Activated CD4-positive, alpha-beta T cell treated with anti-CD3 and anti-CD28 coated beads, Interleukin-2, amount 10 ng/mL, durations not matched to agents 7 days and 5 days (primary cell): Measurements from ENCODE around the gene XPO6. TPM values are rescaled to one million over a fixed set of nuclear protein-coding genes. Genes with fewer than 3 reads are reported as not detected.

Experiments
- CTCF ChIA-PET: fragments of 350-600 bp; sonication (Branson Sonifier 250); formaldehyde crosslinking; loops from one replicate; lab custom pipeline; 2021; ENCODE audit warnings: antibody characterized with exemption; lab: Charles Lee
- POLR2A ChIA-PET: fragments of 350-600 bp; sonication (Branson Sonifier 250); formaldehyde crosslinking; loops from one replicate; lab custom pipeline; 2021; ENCODE audit warnings: antibody characterized with exemption; lab: Charles Lee
- DNase-seq: peaks from one replicate; pipeline ENCODE4 v3.0.0-alpha.2; 2020
- H3K27ac Mint-ChIP-seq: one replicate; pipeline ENCODE4 v1.8.0; 2021; ENCODE audit warnings: mild to moderate bottlenecking, moderate library complexity, mixed read lengths
- H3K27me3 Mint-ChIP-seq: one replicate; pipeline ENCODE4 v1.8.0; 2021; ENCODE audit warnings: mixed read lengths
- H3K36me3 Mint-ChIP-seq: one replicate; pipeline ENCODE4 v1.8.0; 2021; ENCODE audit warnings: low read depth, mixed read lengths
- H3K4me1 Mint-ChIP-seq: one replicate; pipeline ENCODE4 v1.8.0; 2021; ENCODE audit warnings: mixed read lengths
- H3K4me3 Mint-ChIP-seq: one replicate; pipeline ENCODE4 v1.8.0; 2021; ENCODE audit warnings: mild to moderate bottlenecking, moderate library complexity, mixed read lengths
- H3K9me3 Mint-ChIP-seq: one replicate; pipeline ENCODE4 v1.8.0; 2021; ENCODE audit warnings: mixed read lengths
- total RNA-seq, 2 experiments: library from RNA; stranded (reverse); gene quantifications; one replicate each; pipeline ENCODE4 v1.2.3, GENCODE V29; 2021

The XPO6 gene
- total RNA-seq, 2 experiments from 2014 or later = 237 to 304 TPM

DNA sequence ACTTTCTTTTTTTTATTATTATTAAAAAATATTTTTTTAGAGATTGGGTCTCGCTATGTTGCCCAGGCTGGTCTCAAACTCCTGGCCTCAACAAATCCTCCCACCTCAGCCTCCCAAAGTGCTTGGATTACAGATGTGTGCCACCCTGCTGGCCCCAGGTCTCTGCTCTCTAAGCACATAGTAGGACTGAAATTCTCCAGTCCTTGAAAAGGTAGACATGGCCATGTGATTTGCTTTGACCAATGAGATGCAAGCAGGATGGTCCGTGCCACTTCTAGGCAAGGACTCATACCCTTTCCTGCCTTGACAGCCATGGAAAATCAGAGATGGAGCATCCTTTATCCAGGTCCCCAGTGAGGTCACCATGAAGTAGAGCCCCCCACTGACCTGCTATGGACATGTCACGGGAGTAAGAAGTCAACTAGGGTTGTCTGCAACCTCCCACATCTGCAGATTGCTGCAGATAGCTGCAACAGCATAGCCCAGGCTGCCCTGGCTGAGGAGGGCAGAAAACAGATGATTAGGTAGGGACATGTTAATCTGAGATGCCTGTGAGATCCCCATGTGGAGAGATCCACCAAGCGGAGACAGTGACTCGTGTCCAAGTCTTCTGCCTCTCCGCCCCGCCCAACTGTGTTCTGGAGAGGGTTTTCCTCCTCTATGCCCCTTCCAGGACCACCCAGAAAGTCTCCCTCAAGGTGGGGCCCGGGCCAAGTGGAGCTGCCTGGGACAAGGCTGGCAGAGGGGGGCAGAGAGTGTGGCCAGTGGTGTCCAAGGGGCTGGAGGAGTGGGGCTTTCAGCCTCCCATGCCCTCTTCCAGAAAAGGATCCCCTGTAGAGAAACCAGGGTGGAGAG lies 159.3 kb downstream of the XPO6 start:
- no peaks in the 10 kb centered on the region for H3K36me3 Mint-ChIP-seq
- no peak overlapping the region for H3K27ac Mint-ChIP-seq
- H3K9me3 Mint-ChIP-seq = peaks cover 4% of the 10 kb centered on the region
- no peak overlapping the region for H3K4me3 Mint-ChIP-seq
- no peak for DNase-seq
- peaks cover 3% of the 10 kb centered on the region for H3K27me3 Mint-ChIP-seq
- ChIA-PET POLR2A (no interaction called here), CTCF (interaction anchor here (1.4 kb wide), 1 partner anchor 22 kb away, joined by 3 read pairs; no protein-coding TSS in a partner anchor)
- H3K4me1 Mint-ChIP-seq = no peaks in the 10 kb centered on the region

GRCh38 chr16:28051486-28051885 lies 160.3 kb downstream of the XPO6 start:
- no peak for DNase-seq
- Mint-ChIP-seq H3K4me3 (no peak overlapping the region), H3K27ac (no peak overlapping the region), H3K36me3 (no peaks in the 10 kb centered on the region), H3K27me3 (peaks cover 3% of the 10 kb centered on the region), H3K4me1 (no peaks in the 10 kb centered on the region), H3K9me3 (peaks cover 7% of the 10 kb centered on the region)
- POLR2A ChIA-PET = no interaction called here
- CTCF ChIA-PET = interaction anchor here (1.4 kb wide), 1 partner anchor 21 kb away, joined by 3 read pairs; no protein-coding TSS in a partner anchor

Other genes with a start within 250 kb of the XPO6 start
- gene GSG1L, start 148.3 kb downstream of the XPO6 start, total RNA-seq = not detected
- 10 to 100 TPM; 17.9 to 19.4 TPM for gene SBK1, start 80.6 kb upstream of the XPO6 start, total RNA-seq
- gene NPIPB6, start 151.5 kb upstream of the XPO6 start, total RNA-seq = 1 to 10 TPM; 1.1 to 1.4 TPM
- gene EIF3CL, start 191.9 kb upstream of the XPO6 start, total RNA-seq = 100 to 1,000 TPM in 1 of 2 experiments, 10 to 100 TPM in 1; 84.0 to 101 TPM